ENCODE data around the gene DSG1.

- TF ChIP-seq POU6F1 (CRISPR knock-in tag; IDR thresholded peaks at IDR 0.05; ENCODE audit: borderline replicate concordance, low read depth): no peak
- no peak for TF ChIP-seq ARNTL (CRISPR knock-in tag; IDR thresholded peaks at IDR 0.05; ENCODE audit: borderline replicate concordance, low read depth)
- no peak for TF ChIP-seq PATZ1 (CRISPR knock-in tag; IDR thresholded peaks at IDR 0.05; ENCODE audit: borderline replicate concordance)
- no peak for TF ChIP-seq ISL1 (CRISPR knock-in tag; IDR thresholded peaks at IDR 0.05)
Measured at GRCh38 chr18:31321719-31322118, 3.8 kb downstream of the DSG1 start.

All from SK-N-SH treated with all-trans-retinoic acid at 6 μM for 48 hours (cell line).